ENCODE data around the gene AGPAT3.

The AGPAT3 gene

GRCh38 chr21:43982489-43983078 lies 117.6 kb downstream of the AGPAT3 start:
- no peak for DNase-seq

DNA sequence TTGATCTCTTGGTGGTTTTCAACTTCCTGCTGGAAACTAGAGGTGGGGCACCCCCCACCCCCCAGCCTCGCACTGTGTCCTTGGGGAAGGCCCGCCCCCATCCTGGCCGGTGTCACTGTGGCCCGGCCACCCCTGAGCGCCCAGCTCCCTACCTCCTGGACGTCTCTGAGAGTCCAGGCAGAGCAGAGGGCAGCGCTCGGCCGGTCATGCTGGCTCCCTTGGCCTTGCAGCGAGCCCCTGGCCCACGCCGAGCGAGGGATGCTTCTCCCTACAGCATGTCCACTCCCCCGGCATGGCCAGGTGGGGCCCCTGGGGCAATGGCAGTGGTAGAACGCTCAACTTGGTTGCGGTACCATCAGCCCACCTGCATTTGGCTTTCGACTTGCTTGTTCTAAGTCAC lies 118.4 kb downstream of the AGPAT3 start:
- DNase-seq: no peak

GRCh38 chr21:43983860-43984420 lies 118.9 kb downstream of the AGPAT3 start:
- no peak for DNase-seq

DNA sequence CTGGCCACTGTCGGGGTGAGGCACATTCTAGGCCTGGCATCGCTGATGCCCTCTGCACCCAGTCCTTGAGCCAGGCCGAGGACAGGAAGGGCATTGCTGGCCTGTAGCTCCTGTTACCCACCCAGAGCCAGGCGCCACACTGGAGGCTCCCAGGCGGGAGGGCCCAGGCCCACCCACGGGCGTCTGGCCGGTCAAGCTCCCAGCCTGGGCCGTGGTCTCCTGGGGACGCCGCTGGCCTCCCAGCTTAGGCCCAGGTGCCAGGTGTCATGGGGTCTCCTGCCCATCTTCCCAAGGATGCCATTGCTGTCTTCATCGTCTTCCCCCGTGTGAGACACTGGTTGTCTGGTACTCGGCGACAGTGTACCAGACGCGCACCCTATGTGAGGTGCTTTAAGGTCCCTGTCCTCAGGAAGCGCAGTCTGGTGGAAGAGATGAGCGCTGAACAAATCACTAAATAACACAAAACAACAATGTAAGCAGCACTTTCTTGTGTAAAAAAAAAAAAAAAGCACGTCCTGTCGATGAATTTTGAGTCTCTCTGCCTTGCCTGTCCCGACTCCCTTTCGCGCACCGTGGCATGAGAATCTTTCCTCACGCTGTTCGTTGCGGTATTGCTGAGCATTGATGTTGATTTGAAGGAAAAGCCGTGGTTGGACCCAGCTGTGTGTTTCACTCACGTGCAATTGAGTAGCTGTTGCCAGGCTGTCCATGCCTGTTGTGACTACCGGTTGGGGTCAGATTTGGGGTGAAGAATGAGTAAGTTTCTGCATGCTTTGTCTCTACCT lies 120.1 kb downstream of the AGPAT3 start:
- no peak for DNase-seq

- DNase-seq: no peak
These were observed 120.7 kb downstream of the AGPAT3 start for GRCh38 chr21:43985690-43986251.

DNA sequence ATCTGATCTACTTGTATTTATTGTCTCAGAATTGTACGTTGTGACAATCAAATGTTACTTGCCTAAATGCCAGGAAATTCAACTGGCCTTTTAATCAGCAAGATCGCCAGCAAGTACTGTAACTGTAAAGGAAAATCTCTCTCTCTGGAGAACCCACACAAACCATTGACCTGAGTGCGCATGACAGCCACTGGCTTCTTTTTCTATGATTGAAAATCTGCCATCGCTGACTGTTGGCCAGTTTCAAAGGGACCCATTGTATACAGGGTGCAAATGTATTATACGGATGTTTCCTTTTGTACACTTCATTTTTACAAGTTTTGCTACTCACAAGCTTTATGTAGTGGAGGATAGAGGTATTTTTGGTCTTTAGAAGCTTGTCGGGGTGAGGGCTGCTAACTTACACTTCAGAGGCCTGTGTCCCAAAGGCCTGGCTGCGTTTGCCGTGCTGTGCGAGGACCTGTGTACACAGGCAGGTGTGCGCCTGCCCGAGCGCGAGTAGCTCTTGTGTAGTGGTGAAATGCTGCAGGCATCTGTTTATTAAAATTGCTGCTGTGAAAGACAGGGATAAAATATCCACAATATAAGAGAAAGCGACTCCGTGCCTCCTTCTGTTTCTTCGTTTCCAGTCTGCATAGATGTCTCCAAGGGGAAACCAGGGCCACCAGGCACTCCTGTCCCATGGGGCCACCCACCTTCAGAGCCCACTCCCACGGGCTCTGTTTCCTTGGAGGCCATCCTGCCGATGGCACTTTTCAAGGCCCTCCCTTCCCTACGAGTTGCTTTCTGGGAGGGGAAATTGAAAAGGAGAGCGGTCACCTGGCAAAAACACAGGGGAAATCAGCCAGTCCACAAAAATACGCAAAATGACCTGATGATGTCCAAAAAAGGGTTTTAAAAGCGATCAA lies 121.8 kb downstream of the AGPAT3 start:
- DNase-seq: no peak

DNA sequence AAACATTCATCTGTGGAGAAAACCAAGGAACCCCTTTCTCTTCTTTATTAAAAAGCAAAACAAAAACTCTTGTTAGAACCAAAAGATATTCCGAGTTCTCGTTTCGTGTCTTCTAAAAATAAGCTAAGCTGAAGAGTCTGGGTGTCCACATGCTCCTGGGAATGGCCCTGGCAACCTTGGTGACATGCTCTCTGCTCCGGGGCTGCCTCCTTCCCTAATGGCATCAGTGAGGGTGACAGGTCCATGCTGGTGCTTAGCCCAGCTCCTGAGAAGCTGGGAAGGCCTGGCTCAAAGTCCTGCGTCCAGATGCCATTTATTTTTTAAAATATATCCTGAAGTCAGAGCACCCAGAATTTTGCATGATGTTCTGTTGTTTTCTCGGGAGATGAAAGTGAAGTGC lies 122.5 kb downstream of the AGPAT3 start:
- DNase-seq: no peak

GRCh38 chr21:43988016-43988415 lies 123.0 kb downstream of the AGPAT3 start:
- no peak for DNase-seq

GRCh38 chr21:43988506-43989230 lies 123.6 kb downstream of the AGPAT3 start:
- DNase-seq: no peak

GRCh38 chr21:43989401-43989800 lies 124.4 kb downstream of the AGPAT3 start:
- DNase-seq: no peak

DNA sequence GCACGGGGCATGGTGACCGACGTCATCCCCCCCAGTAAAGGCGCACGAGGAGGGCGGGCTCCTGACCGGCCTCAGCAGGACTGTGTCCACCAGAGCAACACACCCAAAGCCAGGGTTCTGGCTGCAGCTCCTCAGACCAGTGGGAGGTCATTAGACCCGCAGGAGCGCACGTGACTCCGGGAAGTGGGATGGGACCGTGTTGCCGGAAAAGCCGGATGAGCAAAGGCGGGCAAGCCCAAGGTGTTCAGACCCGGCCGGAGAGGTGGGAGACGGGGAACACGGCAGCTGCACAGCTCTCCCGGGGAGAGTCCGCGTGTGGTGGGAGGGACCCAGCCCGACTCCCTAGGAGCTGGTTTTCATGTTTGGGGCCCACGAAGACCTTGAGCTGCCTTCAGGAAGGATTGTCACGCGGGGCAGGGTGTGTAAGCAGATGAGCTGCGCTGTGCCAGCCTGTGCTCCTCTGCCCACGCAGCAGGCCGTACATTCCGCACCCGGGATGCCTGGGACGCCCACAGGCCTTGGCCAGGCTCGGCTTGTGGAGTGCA lies 126.5 kb downstream of the AGPAT3 start:
- DNase-seq: no peak

GRCh38 chr21:43992121-43992520 lies 127.1 kb downstream of the AGPAT3 start:
- no peak for DNase-seq

DNA sequence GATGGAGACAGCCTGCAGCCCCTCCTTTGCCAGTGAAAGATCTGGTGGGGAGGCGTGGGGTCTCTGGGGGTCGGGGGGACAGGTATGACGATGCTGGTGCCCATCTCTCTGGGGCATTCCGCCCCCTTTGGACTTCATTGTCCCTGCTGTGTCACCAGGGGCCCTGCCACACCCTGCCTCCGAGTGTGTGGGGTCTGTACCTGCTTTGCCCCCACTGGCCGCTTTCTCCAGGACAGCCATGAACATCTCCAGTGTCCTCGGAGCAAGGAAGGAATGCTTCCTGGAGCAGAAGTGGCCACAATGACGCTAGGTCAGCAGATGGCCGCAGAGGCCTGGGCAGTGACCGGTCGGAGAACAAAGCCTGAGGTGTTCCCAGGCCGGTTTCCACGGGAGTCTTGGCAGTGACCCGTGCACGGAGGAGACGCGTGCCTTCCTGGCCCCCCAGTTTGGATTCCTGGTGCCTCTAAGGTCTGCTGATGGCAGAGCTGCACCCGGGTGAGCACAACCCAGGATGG lies 128.5 kb downstream of the AGPAT3 start:
- no peak for DNase-seq

- no peak for DNase-seq
These were observed 129.1 kb downstream of the AGPAT3 start for GRCh38 chr21:43994085-43994484.

- no peak for DNase-seq
These were observed 129.6 kb downstream of the AGPAT3 start for GRCh38 chr21:43994646-43995045.

- DNase-seq: no peak
These were observed 130.6 kb downstream of the AGPAT3 start for GRCh38 chr21:43995521-43996105.

- no peak for DNase-seq
These were observed 133.0 kb downstream of the AGPAT3 start for GRCh38 chr21:43997766-43998742.

GRCh38 chr21:44000360-44000759 lies 135.3 kb downstream of the AGPAT3 start:
- DNase-seq: no peak

DNA sequence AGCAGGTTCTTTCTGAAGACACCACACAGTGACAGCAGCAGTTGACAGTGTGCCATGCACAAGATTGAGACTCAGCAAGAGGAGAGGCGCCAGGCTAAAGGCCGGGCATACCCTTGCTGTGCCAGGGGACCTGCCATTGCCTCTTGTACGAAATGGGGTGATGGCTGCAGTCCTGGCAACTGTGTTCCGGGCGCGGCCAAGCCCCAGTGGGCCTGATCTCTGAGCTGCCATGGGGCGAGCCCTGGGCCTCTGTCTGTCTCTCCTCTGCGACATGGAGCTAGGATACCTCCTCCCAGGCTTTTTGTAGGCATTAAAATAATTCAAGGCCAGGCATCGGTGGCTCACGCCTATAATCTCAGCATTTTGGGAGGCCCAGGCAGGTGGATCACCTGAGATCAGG lies 137.5 kb downstream of the AGPAT3 start:
- no peak for DNase-seq

Data from stimulated activated CD4-positive, alpha-beta T cell treated with anti-CD3 and anti-CD28 coated beads, Interleukin-4, amount 100 ng/mL, for 1 hour (primary cell).